Retina (tissue), 1 donor: ENCODE measurements around the gene ZNF714.

ENCODE experiments used
- DNase-seq: peaks from one replicate; pipeline ENCODE4 v3.0.0-alpha.2; 2016

The ZNF714 gene

DNA sequence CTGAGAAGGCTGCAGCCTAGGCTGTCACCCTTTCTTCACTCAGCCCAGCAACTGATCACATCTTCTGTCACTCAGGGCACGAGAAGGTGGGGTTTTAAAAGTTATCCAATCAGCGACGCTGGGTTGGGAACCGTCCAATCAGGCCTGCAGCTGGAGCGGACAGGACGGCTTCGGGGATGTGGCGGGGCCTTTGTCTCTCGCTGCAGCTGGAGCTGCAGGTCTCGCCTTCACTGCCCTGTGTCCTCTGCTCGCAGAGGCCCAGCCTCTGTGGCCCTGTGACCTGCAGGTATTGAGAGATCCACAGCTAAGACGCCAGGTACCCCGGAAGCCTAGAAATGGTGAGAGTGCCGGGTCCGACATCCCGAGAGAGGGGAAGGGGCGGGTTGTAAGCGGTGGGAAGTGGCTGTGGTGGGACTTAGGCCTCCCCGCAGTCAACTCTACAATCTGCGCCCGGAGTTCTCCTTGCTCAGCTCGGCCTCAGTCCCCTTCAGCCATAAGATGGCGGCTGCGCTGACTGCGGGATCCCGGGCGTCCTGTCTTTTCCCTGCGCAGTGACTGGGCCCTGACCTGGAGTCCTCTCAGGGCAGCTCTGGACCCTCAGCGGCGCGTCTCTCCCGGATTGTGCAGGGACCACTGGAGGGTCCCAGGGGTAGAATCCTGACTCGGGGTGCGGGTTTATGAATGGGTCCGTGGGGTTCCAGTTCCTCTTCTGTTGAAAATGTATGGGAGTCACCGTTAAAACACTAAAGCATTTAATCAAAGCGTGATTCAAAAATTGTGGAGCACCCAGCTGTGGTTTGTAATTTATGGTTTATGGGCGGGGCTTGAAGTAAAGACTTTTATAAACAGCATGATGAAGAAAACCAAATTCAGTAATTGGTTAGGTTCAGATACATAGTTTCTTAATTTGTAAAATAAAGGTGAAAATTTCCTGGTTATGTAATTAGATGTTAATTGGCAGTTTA, at the start of gene ZNF714:
TSS of gene ZNF714 (plus strand) at position 193 of the 965 bp plus-strand sequence. CDS start 16,066 bp downstream, outside the sequence.
- peak; percentile 95 for DNase-seq

DNA sequence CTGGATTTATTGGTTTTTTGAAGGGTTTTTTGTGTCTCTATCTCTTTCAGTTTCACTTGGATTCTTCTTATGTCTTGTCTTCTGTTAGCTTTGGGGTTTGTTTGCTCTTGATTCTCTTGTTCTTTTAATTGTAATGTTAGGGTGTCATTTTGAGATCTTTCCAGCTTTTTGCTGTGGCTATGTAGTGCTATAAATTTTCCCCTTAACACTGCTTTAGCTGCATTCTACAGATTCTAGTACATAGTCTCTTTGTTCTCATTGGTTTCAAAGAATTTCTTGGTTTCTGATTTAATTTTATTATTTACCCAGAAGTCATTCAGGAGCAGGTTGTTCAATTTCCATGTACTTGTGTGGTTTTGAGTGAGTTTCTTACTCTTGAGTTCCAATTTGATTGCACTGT, 37.0 kb upstream of the ZNF714 start:
- no peak for DNase-seq

DNA sequence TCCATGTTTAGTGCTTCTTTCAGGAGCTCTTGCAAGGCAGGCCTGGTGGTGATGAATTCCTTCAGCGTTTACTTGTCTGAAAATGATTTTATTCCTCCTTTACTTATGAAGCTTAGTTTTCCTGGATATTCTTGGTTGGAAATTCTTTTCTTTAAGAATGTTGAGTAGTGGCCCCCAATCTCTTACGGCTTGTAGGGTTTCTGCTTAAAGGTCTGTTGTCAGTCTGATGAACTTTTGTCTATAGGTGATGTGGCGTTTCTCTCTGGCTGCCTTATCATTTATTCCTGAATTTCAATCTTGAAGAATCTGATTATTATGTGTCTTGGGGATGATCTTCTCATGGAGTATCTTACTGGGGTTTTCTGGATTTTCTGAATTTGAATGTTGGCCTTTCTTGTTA, 35.5 kb upstream of the ZNF714 start:
- no peak for DNase-seq

DNA sequence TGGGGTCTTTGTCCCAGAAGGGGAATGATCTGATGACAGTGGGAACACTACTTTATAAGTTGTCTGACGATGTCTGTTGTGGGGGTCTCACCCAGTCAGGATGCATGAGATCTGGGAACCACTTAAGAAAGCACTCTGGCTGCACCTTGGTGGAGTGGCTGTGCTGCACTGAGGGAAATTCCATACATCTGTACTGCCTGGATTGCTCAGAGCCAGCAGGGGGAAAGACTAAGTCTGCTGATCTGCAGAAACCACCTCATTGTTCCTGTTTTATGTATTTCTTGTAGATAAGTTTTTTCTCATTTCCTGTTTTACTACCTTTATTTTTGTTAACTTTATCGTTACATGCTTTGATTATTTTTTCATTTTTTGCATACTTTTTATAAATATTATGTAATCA, 34.3 kb upstream of the ZNF714 start:
- no peak for DNase-seq

DNA sequence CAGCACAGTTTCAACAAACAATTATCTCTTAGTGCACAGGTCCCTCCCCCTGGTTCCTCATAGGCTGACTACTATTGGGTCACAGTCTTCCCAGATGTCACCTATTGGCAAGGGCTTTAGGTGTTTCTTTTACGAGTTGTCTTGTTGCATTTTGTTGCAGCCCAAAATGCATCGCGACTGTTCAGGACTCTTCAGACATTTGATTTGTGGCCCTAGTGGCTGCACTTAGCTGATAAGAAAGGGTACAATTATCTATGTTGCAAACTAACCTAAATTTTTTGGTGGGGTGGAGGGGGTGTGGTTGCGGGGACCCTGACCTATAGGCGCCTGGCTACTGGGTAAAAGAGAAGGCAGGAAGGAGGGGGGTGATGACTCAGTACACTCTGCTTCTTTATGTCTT, 29.1 kb upstream of the ZNF714 start:
- no peak for DNase-seq

DNA sequence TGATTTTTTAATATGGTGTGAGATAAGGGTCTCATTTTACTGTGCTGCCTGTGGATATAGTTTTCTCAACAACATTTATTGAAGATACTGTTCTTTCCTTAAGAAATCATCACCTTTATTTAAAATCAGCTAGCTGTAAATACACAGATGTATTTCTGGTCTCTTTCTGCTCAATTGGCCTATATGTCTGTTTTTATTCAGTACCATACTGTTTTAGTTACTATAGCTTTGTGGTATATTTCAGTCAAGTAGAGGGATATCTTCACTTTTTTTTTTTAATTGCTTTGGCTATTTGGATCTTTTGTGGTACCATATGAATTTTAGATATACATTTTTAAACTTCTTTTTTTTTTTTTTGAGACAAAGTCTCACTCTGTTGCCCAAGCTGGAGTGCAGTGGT, 16.7 kb upstream of the ZNF714 start:
- DNase-seq: no peak

DNA sequence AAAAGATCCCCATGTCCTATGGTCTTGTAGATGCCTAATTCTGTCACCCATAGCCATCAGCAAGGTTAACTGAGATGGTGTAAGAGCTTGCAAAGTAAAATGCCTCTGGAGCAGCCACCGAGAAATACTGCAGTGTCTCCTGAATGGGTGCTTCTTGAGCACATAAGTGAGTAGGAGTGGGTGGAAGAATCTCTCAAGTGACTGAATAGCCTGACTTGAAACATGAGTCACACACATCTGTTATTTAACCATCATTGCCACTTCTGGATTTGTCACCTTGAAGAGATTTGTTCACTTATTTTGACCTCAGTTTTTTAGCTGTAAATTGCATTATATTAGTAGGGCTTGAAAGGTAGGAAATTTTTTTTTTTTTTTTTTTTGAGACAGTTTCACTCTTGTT, 2.3 kb downstream of the ZNF714 start:
- DNase-seq: no peak

DNA sequence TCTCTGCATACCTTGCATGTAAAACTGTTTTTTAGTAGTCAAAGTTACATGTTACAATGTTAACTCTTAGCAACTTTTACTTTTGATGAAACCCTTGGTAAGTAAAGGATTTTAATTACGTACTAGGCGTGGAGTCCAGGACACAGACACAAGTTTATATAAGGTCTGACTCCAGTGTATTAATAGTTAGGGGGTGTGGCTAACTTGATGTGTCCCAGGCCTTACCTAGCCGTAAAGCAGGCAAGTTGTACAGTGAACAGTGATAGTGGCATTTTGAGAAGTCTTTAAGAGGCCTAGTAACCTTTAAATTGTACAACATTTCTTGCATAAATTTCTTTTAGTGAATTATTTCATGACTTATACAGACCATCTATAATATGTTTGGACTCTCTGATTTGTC, 5.9 kb downstream of the ZNF714 start:
- no peak for DNase-seq

DNA sequence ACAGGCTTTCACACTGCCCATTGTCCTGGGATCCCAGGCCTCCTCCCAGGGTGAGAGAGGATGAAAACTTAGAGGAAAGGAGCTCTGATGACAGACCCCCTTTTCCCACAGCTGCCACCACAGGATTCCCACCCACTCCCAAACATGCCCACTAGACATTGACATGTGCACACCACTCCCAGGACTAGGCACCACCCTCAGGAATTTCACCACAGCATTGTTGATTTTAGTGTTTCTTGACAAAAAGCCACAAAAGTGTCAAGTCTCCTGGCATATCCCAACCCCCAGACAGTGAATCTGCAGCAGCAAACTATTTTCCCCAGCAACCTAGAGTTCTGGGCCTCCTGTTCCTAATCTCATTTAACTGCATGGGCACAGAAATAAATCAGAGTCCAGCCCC, 10.1 kb downstream of the ZNF714 start:
- no peak for DNase-seq

DNA sequence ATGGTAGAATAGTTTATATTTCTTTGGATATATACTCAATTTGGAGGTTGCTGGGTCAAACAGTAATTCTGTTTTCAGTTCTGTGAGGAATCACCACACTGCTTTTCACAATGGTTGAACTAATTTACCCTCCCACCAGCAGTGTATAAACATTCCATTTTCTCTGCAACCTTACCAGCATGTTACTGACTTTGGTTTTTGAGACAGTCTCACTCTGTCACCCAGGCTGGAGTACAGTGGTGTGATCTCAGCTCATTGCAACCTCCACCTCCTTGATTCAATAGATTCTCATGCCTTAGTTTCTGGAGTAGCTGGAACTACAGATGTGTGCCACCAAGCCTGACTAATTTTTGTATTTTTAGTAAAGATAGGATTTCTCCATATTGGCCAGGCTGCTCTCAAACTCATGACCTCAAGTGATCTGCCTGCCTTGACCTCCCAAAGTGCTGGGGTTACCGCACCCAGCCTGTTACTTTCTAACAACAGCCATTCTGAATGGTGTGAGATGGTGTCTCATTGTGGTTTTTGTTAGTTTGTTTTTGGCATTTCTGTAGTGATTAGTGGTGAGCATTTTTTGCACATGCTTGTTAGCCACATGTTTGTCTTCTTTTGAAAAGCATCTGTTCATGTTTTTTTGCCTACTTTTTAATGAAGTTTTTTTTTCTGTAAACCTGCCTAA, 12.5 kb downstream of the ZNF714 start:
- DNase-seq: no peak

DNA sequence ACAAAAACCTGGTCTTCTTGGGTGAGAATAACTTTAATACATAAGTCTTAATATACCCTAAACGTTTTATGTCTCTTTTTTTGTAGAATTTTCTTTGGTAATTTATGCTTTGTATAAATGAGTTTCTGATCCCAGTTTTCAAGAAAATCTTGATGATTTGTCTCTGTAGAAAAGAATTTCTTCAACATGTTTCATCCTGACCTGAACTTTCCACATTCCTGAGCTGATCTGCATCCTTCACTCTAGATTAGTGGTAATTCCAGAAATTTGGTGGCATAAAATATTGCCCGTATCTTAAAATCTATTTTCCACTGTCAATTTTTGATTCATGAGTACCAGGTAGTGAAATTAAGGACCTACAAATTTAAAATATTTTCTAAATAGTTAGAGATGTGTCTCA, 16.3 kb downstream of the ZNF714 start:
- no peak for DNase-seq

DNA sequence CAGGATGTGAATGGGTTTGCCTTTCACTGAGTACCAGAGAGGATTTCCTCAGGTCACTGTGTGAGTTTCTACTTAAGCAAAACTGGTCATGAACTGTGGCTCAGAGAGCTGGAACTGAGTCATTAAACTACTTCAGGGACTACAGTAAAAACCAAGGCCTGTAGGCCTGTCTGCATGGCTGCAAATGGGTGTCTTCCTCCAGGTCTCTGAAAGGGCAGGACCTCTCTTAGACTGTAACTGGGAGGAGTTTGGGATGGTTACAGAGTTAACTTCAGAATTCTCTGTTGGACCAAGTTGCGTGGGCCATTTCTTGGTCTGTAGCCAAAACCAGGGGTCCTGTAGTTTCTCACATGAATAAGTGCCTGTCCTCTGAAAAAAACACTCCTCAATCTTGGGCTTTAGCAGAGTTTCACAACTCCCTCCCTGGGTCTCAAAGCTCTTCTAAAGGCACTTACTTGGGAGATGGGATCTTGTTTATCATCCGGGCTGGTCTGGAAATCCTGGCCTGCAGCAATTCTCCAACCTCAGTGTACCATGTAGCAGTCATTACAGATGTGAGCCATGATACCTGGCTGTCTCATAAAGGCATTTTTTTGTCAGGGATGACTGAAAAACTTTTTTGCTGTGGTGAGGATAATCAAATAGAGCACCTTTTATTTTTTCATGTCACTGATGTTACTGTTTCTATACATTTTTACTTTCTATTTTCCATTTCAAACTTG, 19.7 kb downstream of the ZNF714 start:
- DNase-seq: no peak

DNA sequence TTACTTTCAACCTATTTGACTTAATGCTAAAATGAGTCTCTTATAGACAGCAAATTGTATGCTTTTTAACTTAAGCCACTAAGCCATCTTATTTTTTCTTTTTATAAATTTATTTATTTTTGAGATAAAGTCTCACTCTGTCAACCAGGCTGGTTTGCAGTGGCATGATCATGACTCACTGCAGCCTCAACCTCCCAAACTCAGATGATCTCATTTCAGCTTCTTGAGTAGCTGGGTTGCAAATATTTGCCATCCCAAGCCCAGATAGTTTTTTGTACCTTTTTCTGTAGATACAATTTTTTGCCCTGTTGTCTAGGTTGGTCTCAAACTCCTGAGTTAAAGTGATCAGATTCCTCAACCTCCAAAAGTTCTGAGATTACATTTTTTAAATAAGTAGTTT, 27.1 kb downstream of the ZNF714 start:
- DNase-seq: no peak

DNA sequence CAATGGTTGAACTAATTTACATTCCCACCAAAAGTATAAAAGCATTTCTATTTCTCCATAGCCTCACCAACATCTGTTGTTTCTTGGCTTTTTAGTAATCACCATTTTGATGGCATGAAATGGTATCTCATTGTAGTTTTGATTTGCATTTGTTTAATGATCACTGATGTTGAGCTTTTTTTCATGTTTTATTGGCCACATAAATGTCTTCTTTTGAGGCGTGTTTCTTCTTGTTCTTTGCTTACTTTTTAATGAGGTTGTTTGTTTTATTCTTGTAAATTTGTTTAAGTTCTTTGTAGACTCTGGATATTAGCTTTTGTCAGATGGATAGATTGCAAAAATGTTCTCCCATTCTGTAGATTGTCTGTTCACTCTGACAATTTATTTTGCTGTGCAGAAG, 28.2 kb downstream of the ZNF714 start:
- no peak for DNase-seq

DNA sequence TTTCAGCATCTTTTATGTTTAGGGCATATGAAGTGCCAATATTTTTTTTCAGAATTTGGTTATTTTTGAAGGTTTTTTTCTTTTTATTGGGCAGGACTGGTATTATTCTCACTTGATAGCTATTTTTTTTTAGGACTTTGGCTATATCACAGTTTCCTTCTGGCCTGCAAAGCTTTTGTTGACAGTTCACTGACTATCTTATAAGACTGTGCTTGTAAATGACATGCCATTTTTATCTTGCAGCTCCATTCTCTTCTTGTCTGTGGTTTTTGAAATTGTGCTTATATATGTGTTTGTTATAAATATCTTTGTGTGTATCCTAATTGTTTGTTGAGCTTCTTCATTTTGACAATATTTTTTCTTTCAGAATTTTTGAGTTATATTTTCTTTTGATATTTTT, 33.4 kb downstream of the ZNF714 start:
- DNase-seq: no peak

DNA sequence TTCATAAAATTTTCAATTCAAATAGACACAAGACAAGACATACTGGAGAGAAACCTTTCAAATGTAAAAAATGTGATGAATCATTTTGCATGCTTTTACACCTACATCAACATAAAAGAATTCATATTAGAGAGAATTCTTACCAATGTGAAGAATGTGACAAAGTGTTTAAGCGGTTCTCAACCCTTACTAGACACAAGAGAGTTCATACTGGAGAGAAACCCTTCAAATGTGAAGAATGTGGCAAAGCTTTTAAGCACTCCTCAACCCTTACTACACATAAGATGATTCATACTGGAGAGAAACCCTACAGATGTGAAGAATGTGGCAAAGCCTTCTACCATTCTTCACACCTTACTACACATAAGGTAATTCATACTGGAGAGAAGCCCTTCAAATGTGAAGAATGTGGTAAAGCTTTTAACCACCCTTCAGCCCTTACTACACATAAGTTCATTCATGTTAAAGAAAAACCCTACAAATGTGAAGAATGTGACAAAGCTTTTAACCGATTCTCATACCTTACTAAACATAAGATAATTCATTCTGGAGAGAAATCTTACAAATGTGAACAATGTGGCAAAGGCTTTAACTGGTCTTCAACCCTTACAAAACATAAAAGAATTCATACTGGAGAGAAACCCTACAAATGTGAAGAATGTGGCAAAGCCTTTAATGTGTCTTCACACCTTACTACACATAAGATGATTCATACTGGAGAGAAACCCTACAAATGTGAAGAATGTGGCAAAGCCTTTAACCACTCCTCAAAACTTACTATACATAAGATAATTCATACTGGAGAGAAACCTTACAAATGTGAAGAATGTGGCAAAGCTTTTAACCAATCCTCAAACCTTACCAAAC, 35.3 kb downstream of the ZNF714 start:
- no peak for DNase-seq

DNA sequence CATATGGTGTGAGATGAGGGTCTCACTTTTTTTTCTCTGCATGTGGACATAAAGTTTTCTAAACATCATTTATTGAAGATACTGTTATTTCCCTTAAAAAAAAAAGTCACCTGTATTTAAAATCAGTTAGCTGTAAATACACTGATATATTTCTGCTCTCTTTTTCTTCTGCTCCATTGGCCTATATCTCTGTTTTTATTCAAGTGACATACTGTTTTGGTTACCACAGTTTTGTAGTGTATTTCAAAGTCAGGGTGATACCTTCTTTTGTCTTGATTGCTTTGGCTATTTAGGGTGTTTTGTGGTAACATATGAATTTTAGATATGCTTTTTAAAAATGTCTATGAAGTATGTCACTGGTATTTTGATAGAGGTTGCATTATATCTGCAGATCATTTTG, 44.1 kb downstream of the ZNF714 start:
- DNase-seq: no peak

DNA sequence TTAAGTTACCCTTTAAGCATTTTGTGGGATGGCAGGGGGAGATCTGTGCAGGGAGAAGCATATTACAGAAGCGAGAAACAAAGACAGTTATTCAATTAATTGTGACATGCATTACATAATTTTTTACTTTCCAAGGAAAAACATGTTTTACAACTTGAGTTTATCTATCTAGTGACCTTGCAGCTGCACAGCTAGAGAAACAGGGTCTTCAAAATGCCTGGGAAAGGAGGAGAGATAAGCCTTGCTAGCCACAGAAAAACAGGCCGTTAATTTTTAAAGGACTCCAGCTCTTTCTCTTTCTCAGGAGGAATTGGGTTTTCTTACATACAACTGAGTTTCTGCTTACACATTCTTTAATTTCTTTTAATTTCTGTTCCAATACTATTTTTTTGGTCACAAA, 45.0 kb downstream of the ZNF714 start:
- no peak for DNase-seq

DNA sequence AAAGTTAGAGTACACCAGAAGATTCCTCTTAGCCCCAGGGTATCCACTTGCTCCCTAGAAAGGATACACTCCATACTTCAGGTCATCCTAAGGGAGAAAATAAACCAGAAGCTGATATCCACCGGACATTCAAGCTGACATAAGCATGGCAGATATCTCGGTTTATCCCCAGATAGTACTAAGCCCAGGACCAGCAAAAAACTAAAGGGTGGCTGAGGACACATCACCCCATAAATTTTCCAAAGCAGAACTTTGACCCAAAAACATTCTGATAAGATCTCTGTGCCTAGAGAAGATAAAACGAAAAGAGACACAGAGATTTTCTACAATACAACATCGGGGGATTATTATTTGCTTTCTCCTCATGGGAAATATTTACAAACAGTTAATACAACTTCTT, 45.9 kb downstream of the ZNF714 start:
- no peak for DNase-seq

DNA sequence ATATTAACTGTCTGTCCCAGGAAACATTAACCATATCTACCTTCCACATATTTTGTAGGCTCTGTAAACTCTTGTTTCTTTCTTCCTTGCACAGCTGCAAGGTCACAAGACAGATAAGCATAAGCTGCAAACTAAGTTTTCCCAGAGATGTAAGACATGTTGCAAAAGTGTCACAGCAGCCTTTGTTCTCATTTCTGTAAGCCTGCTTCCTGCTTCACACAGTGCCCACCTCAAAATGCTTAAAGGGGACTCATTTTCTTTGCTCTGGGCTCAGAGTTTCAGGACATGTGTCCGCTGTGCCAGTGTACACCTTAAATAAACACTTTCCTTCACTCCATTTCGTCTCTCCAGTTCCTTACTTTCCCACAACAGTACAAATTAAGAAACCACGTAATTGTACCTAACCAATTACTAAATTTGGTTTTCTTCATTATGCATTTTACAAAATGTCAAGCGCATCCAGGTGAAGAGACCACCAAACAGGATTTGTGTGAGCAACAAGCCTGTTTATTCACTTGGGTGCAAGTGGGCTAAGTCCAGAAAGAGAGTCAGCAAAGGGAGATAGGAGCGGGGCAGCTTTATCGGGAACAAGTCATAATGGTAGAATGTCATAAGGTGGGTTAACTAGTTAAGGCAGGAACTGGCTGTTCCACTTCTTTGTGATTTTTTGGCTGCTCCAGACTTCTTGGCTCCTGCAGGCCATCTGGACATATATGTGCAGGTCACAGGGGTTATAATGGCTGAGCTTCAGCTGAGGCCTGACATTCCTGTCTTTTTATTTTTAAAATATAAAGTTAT, 47.1 kb downstream of the ZNF714 start:
- DNase-seq: no peak

DNA sequence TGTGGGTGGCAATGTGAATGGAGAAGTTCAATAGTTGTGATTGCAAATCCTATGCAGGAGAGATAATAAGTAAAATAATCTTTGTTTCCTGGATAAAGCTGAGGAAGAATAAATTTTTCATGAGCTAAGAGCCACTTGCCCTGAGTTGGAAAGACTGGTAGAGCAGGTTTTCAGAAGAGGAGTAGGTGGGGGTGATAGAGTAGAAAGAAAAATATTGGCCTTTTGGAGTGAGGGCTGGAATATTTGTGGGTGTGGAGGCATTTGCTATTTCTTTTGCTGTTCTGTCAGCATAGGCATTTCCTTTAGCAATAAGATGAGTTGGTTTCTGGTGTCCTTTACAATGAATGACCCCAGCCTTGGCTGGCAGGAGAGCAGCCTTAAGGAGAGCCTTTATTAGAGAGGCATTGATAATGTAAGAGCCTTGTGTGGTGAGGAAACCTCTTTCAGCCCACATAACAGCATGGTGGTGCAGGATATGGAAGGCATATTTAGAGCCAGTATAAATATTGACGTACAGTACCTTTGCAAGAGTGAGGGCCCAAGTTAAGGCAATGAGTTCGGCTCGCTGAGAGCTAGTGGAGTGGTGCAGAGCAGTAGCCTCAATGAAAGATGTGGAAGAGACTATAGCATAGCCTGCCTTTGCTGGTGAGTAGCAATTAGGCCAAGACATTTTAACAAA, 48.2 kb downstream of the ZNF714 start:
- DNase-seq: no peak
